Psoas muscle (tissue), 8 donors: ENCODE results near the gene CLTB. TPM values are rescaled to one million over a fixed set of nuclear protein-coding genes. Genes with fewer than 3 reads are reported as not detected.

Experiments used
- ATAC-seq, 4 donors: fragments of 200-7000 bp; cut with Tn5 transposase; one replicate each; pipeline ENCODE4 v1.9.1; 2020; ENCODE audit warnings: moderate library complexity in 3 of 4, mild to moderate bottlenecking in 2 of 4
- DNase-seq, 2 donors: peaks; one replicate each; pipeline ENCODE4 v3.0.0-alpha.2; 2020
- H3K27ac ChIP-seq: fragments of 200-600 bp; one replicate; pipeline ENCODE4 v1.8.0; 2022
- H3K27me3 ChIP-seq, 3 donors: fragments of 200-600 bp in 1 of 3; one replicate each; pipeline versions ENCODE4 v1.6.1 to v1.8.0; 2013 to 2022; ENCODE audit warnings: low read length in 2 of 3, mild to moderate bottlenecking in 2 of 3, moderate library complexity in 1 of 3; ENCODE audit not compliant: insufficient read depth in 3 of 3
- H3K36me3 ChIP-seq, 2 donors: fragments of 200-600 bp in 1 of 2; one replicate each; pipeline versions ENCODE4 v1.6.1 to v1.8.0; 2013 to 2022; ENCODE audit warnings: low read depth in 1 of 2, mild to moderate bottlenecking in 1 of 2, moderate library complexity in 1 of 2; ENCODE audit not compliant: insufficient read depth in 1 of 2
- H3K4me1 ChIP-seq: fragments of 200-600 bp; one replicate; pipeline ENCODE4 v1.8.0; 2022
- H3K4me3 ChIP-seq: fragments of 200-600 bp; one replicate; pipeline ENCODE4 v1.8.0; 2022; ENCODE audit warnings: mild to moderate bottlenecking
- H3K9me3 ChIP-seq: fragments of 200-600 bp; one replicate; pipeline ENCODE4 v1.8.0; 2022
- CTCF ChIP-seq: fragments of 200-600 bp; IDR thresholded peaks from one replicate; pipeline ENCODE4 v1.8.0; 2022; ENCODE audit warnings: antibody characterized with exemption
- WGBS, 3 donors: extraction: QIAGEN DNeasy Blood & Tissue Kit; methylation state at CpG; one replicate each; pipeline versions ENCODE4 v1.1.6 to v1.1.7; 2013; 5-methylcytosine and 5-hydroxymethylcytosine counted together
- intact Hi-C, 2 donors: fragments of 100-400 bp; cut with DNase I; formaldehyde crosslinking; loops; one replicate each; pipeline versions ENCODE4 v1.11.0 to v1.14.2; 2022
- polyA plus RNA-seq, 3 donors: library from polyadenylated mRNA; stranded (reverse); fragments of 200-250 nt; gene quantifications; one replicate each; pipeline ENCODE4 v1.2.3, GENCODE V29; 2013
- total RNA-seq, 4 donors: library from RNA; stranded (reverse); fragmentation: NEBNext Ultra II Directional in 2 of 4; extraction: Animal tissue kit (Norgen Biotek cat#: 25700) in 2 of 4; gene quantifications; one replicate each; pipeline versions ENCODE4 v1.2.1 to v1.2.4, GENCODE V29; 2021 to 2023
- donor health status: healthy with polysubstance abuse.
- donor health status: DM: no; HTN: no; CAD: no; lungs with moderate emphysema.
- donor health status: Bipolar disorder and iron deficiency.
- donor health status: healthy.
- donor health status: DM: yes; HTN: yes; CAD: no.
- donor health status: DM: no; HTN: no; CAD: no.
- donor health status: DM: no; HTN: no; CAD: no.
- donor health status: DM: yes; HTN: yes; CAD: no.

CLTB gene
- total and polyA plus RNA-seq, 7 donors: 162 to 413 (median 223) TPM

- Histone ChIP-seq H3K4me1 (peaks cover 47% of the 10 kb centered on the region), H3K4me3 (peak overlapping the region; percentile 96), H3K27me3 (no peaks in the 10 kb centered on the region), H3K27ac (peak overlapping the region; percentile 100), H3K9me3 (no peaks in the 10 kb centered on the region), H3K36me3 (peaks cover 0 to 13% of the 10 kb centered on the region in 2 donors)
- ATAC-seq: peak in 2 of 4 donors; percentile 16 to 65
- WGBS, 3 donors: 52 to 70% (median 55%) methylated on average over 13 of the region's 13 CpGs
- intact Hi-C loops: loop anchor here in 1 of 2 donors (10.0 kb wide), 1 partner anchor 129 kb away; the partner anchor contains the start of gene CDHR2
- no peak for DNase-seq
- TF ChIP-seq CTCF: no peak
Observed at GRCh38 chr5:176415240-176415951, 943 bp downstream of the CLTB start.

- 69 to 74% (median 73%) methylated on average over 3 of the region's 3 CpGs for WGBS, 3 donors
Observed at GRCh38 chr5:176414704-176415103, 1.6 kb downstream of the CLTB start.

GRCh38 chr5:176413709-176414191, 2.6 kb downstream of the CLTB start:
- no peak for TF ChIP-seq CTCF
- Histone ChIP-seq H3K4me1 (peaks cover 47% of the 10 kb centered on the region), H3K27ac (peak overlapping the region; percentile 100), H3K36me3 (peaks cover 0 to 29% of the 10 kb centered on the region in 2 donors), H3K27me3 (no peaks in the 10 kb centered on the region), H3K4me3 (peak overlapping the region; percentile 96), H3K9me3 (no peaks in the 10 kb centered on the region)
- intact Hi-C loops: loop anchor here in 1 of 2 donors (10.0 kb wide), 1 partner anchor 131 kb away; the partner anchor contains the start of gene CDHR2
- ATAC-seq: no peak
- no peak for DNase-seq
- WGBS, 3 donors: 69 to 75% (median 70%) methylated on average over 7 of the region's 7 CpGs

More at GRCh38 chr5:176414704-176415103, 1.6 kb downstream of the CLTB start:
- DNase-seq (no peak), ATAC-seq (no peak)
- Histone ChIP-seq H3K36me3 (peaks cover 0 to 19% of the 10 kb centered on the region in 2 donors), H3K4me3 (peak overlapping the region; percentile 96), H3K9me3 (no peaks in the 10 kb centered on the region), H3K4me1 (peaks cover 47% of the 10 kb centered on the region), H3K27me3 (no peaks in the 10 kb centered on the region), H3K27ac (peak overlapping the region; percentile 100)
- no peak for TF ChIP-seq CTCF
- intact Hi-C loops: loop anchor here in 1 of 2 donors (10.0 kb wide), 1 partner anchor 130 kb away; the partner anchor contains the start of gene CDHR2

- Histone ChIP-seq H3K9me3 (no peaks in the 10 kb centered on the region), H3K4me3 (peak overlapping the region; percentile 96), H3K4me1 (peaks cover 47% of the 10 kb centered on the region), H3K27ac (peak overlapping the region; percentile 100), H3K36me3 (peaks cover 0 to 34% of the 10 kb centered on the region in 2 donors), H3K27me3 (no peaks in the 10 kb centered on the region)
- DNase-seq (peak; percentile 59 to 76), ATAC-seq (peak in 3 of 4 donors; percentile 25 to 59 (median 56))
- 15 to 24% (median 23%) methylated on average over 2 of the region's 2 CpGs for WGBS, 3 donors
- intact Hi-C loops: loop anchor here in 1 of 2 donors (10.0 kb wide), 1 partner anchor 132 kb away; the partner anchor contains the start of gene CDHR2
- no peak for TF ChIP-seq CTCF
Observed at GRCh38 chr5:176413255-176413565, 3.1 kb downstream of the CLTB start.
